BLaER1 treated with 17β-estradiol and CSF1 and Interleukin-3, amounts not matched to agents 10 nM and 100 nM (cell line): ENCODE results near the gene PLEKHM2.
A peak's percentile ranks its signal among the peaks of the same experiment; 100 is the strongest.

ENCODE experiments used
- H3K27ac ChIP-seq, 11 experiments: shearing (Covaris generic); formaldehyde crosslinking; 2 replicates each; pipeline ENCODE4 v1.8.1; 2022
- H3K27me3 ChIP-seq, 11 experiments: shearing (Covaris generic); formaldehyde crosslinking; 2 replicates each; pipeline ENCODE4 v1.8.1; 2022
- H3K36me3 ChIP-seq, 11 experiments: shearing (Covaris generic); formaldehyde crosslinking; 2 replicates each; pipeline ENCODE4 v1.8.1; 2022
- H3K4me1 ChIP-seq, 10 experiments: shearing (Covaris generic); formaldehyde crosslinking; 2 replicates each; pipeline ENCODE4 v1.8.1; 2022
- H3K4me2 ChIP-seq, 11 experiments: shearing (Covaris generic); formaldehyde crosslinking; 2 replicates each; pipeline ENCODE4 v1.8.1; 2022
- H3K4me3 ChIP-seq, 10 experiments: shearing (Covaris generic); formaldehyde crosslinking; 2 replicates each; pipeline ENCODE4 v1.8.1; 2022
- H3K9ac ChIP-seq, 11 experiments: shearing (Covaris generic); formaldehyde crosslinking; 2 replicates each; pipeline ENCODE4 v1.8.1; 2022
- H3K9me3 ChIP-seq, 11 experiments: shearing (Covaris generic); formaldehyde crosslinking; replicated peaks in 1 of 11; 2 replicates each; pipeline ENCODE4 v1.8.1; 2022
- H4K20me1 ChIP-seq, 11 experiments: shearing (Covaris generic); formaldehyde crosslinking; 2 replicates each; pipeline ENCODE4 v1.8.1; 2022
- Cebpa-rat ChIP-seq, 11 experiments: shearing (Covaris generic); IDR thresholded peaks; 2 replicates each; pipeline ENCODE4 v1.8.1; 2022

Gene PLEKHM2

DNA sequence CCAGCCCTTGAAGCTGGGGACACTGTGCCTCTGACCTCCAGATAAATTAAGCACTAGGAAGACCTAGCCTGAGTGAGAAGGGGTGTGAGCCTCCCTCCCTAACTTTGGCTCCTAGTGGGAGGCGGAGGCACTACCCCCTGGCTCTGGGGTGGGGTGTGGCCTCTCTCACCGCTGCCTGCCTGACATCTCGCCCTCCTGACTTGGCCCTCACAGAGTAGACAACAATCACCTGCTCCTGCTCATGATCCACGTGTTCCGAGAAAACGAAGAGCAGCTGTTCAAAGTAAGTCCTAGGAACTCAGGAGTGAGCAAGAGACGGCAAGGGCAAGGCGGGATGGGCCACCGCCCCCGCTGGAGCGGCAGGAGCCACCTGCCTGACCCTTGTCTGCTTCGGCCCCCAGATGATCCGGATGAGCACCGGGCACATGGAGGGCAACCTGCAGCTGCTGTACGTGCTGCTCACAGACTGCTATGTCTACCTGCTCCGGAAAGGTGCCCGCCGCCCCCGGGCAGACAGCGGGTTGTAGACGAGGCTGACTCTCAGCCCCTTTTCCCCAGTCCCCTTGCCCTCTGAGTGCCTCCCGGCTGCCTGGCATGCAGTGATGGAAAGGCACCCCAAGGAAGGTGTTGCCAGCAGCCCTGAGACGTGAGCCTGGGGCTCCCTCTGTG is 43.9 kb downstream of the PLEKHM2 start:
- Histone ChIP-seq H3K36me3 (peaks cover 88 to 99% (median 96%) of the 10 kb centered on the region in 11 experiments), H3K9me3 (no peaks in the 10 kb centered on the region), H3K9ac (peak overlapping the region in 2 of 11 experiments; percentile 15 to 54; a peak in 1 of 22 replicates), H3K27ac (no peak overlapping the region), H3K4me3 (no peak overlapping the region), H3K4me2 (peak overlapping the region in 4 of 11 experiments; percentile 36 to 47 (median 46); a peak in 5 of 22 replicates), H3K4me1 (peaks cover 0 to 21% (median 9%) of the 10 kb centered on the region in 10 experiments; a peak in 12 of 20 replicates), H4K20me1 (peaks cover 11 to 90% (median 47%) of the 10 kb centered on the region in 11 experiments; a peak in 19 of 22 replicates), H3K27me3 (no peaks in the 10 kb centered on the region)
- no peak for TF ChIP-seq Cebpa-rat (IDR thresholded peaks at IDR 0.05)

- Histone ChIP-seq H3K27ac (no peak overlapping the region), H3K36me3 (peaks cover 90 to 99% (median 96%) of the 10 kb centered on the region in 11 experiments), H3K9me3 (no peaks in the 10 kb centered on the region), H4K20me1 (peaks cover 11 to 93% (median 42%) of the 10 kb centered on the region in 11 experiments; a peak in 19 of 22 replicates), H3K4me3 (no peak overlapping the region), H3K4me1 (peaks cover 0 to 21% (median 9%) of the 10 kb centered on the region in 10 experiments; a peak in 13 of 20 replicates), H3K27me3 (no peaks in the 10 kb centered on the region), H3K9ac (peak overlapping the region in 2 of 11 experiments; percentile 26 to 54; a peak in 3 of 22 replicates), H3K4me2 (peak overlapping the region in 4 of 11 experiments; percentile 36 to 47 (median 46); a peak in 5 of 22 replicates)
- no peak for TF ChIP-seq Cebpa-rat (IDR thresholded peaks at IDR 0.05)
Observed at GRCh38 chr1:15728937-15729657, 45.0 kb downstream of the PLEKHM2 start.

DNA sequence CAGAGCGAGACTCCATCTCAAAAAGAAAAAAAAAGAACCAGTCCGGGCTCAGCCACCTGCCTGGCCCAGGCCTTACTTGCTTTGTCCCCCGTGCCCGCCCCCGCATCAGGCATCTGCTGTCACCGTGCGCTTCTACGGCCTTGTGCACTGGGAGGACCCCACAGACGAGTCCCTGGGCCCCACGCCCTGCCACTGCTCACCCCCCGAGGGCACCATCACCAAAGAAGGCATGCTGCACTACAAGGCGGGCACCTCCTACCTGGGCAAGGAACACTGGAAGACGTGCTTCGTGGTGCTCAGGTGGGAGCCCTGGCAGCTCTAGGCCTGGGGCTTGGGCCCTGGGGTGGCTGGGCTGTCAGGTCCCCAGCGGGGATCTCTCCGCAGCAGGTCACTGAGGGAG is 46.3 kb downstream of the PLEKHM2 start:
- peaks cover 88 to 99% (median 96%) of the 10 kb centered on the region in 11 experiments for H3K36me3 ChIP-seq

DNA sequence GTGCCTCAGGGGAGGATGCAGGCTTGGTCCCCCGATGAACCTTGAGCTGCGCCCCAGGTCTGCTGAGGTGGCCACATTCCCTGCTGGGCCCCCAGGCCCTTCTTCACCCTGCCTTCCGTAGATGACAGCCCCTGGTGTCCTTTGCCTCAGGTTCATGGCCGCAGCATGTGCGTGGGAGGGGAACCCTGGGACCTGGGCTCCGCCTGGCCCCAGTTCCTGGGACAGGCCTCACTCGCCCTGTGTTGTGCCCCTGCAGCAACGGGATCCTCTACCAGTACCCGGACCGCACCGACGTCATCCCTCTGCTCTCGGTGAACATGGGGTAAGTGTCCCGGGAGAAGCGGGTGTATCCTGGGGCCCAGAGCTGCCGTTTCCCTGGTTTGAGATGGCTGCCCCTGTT is 46.8 kb downstream of the PLEKHM2 start:
- peaks cover 83 to 95% (median 91%) of the 10 kb centered on the region in 11 experiments for H3K36me3 ChIP-seq
- H3K4me1 ChIP-seq, result peaks cover 0 to 23% (median 13%) of the 10 kb centered on the region in 10 experiments; a peak in 15 of 20 replicates
- no peak overlapping the region for H3K4me3 ChIP-seq
- no peak for TF ChIP-seq Cebpa-rat (IDR thresholded peaks at IDR 0.05)
- no peak overlapping the region for H3K9ac ChIP-seq
- no peaks in the 10 kb centered on the region for H3K9me3 ChIP-seq
- no peak overlapping the region for H3K4me2 ChIP-seq
- peaks cover 11 to 94% (median 40%) of the 10 kb centered on the region in 11 experiments; a peak in 19 of 22 replicates for H4K20me1 ChIP-seq
- no peak overlapping the region for H3K27ac ChIP-seq
- no peaks in the 10 kb centered on the region for H3K27me3 ChIP-seq

More for the DNA sequence above, 46.3 kb downstream of the PLEKHM2 start:
- Histone ChIP-seq H3K27me3 (no peaks in the 10 kb centered on the region), H3K4me1 (peaks cover 0 to 22% (median 11%) of the 10 kb centered on the region in 10 experiments; a peak in 15 of 20 replicates), H4K20me1 (peaks cover 11 to 94% (median 40%) of the 10 kb centered on the region in 11 experiments; a peak in 19 of 22 replicates), H3K9ac (no peak overlapping the region), H3K4me2 (no peak overlapping the region), H3K27ac (no peak overlapping the region), H3K4me3 (no peak overlapping the region), H3K9me3 (no peaks in the 10 kb centered on the region)
- no peak for TF ChIP-seq Cebpa-rat (IDR thresholded peaks at IDR 0.05)

GRCh38 chr1:15731735-15732685 is 47.9 kb downstream of the PLEKHM2 start:
- H3K4me3 ChIP-seq, result no peak overlapping the region
- H3K4me2 ChIP-seq, result no peak overlapping the region
- no peak for TF ChIP-seq Cebpa-rat (IDR thresholded peaks at IDR 0.05)
- peaks cover 0 to 23% (median 13%) of the 10 kb centered on the region in 10 experiments; a peak in 15 of 20 replicates for H3K4me1 ChIP-seq
- no peak overlapping the region for H3K27ac ChIP-seq
- H3K9me3 ChIP-seq, result no peaks in the 10 kb centered on the region
- H3K9ac ChIP-seq, result no peak overlapping the region
- no peaks in the 10 kb centered on the region for H3K27me3 ChIP-seq
- peaks cover 11 to 92% (median 44%) of the 10 kb centered on the region in 11 experiments; a peak in 19 of 22 replicates for H4K20me1 ChIP-seq
- peaks cover 72 to 84% (median 80%) of the 10 kb centered on the region in 11 experiments for H3K36me3 ChIP-seq

GRCh38 chr1:15732686-15733081 is 48.6 kb downstream of the PLEKHM2 start:
- TF ChIP-seq Cebpa-rat (IDR thresholded peaks at IDR 0.05), result no peak
- H3K36me3 ChIP-seq, result peaks cover 65 to 78% (median 73%) of the 10 kb centered on the region in 11 experiments
- H3K27ac ChIP-seq, result no peak overlapping the region

GRCh38 chr1:15733218-15733725 is 49.2 kb downstream of the PLEKHM2 start:
- no peak overlapping the region for H3K27ac ChIP-seq
- no peak for TF ChIP-seq Cebpa-rat (IDR thresholded peaks at IDR 0.05)
- H3K27me3 ChIP-seq, result no peaks in the 10 kb centered on the region
- no peak overlapping the region for H3K4me3 ChIP-seq
- H4K20me1 ChIP-seq, result peaks cover 8 to 90% (median 36%) of the 10 kb centered on the region in 11 experiments; a peak in 18 of 22 replicates
- no peak overlapping the region; a peak in 1 of 22 replicates for H3K9ac ChIP-seq
- peaks cover 59 to 72% (median 67%) of the 10 kb centered on the region in 11 experiments for H3K36me3 ChIP-seq
- H3K4me1 ChIP-seq, result peaks cover 1 to 21% (median 14%) of the 10 kb centered on the region in 10 experiments; a peak in 15 of 20 replicates
- H3K9me3 ChIP-seq, result no peaks in the 10 kb centered on the region
- no peak overlapping the region for H3K4me2 ChIP-seq

More at GRCh38 chr1:15732686-15733081, 48.6 kb downstream of the PLEKHM2 start:
- Histone ChIP-seq H3K9ac (no peak overlapping the region; a peak in 1 of 22 replicates), H3K4me1 (peaks cover 0 to 21% (median 13%) of the 10 kb centered on the region in 10 experiments; a peak in 15 of 20 replicates), H3K9me3 (no peaks in the 10 kb centered on the region), H3K4me3 (no peak overlapping the region), H3K4me2 (no peak overlapping the region), H4K20me1 (peaks cover 11 to 90% (median 42%) of the 10 kb centered on the region in 11 experiments; a peak in 19 of 22 replicates), H3K27me3 (no peaks in the 10 kb centered on the region)

DNA sequence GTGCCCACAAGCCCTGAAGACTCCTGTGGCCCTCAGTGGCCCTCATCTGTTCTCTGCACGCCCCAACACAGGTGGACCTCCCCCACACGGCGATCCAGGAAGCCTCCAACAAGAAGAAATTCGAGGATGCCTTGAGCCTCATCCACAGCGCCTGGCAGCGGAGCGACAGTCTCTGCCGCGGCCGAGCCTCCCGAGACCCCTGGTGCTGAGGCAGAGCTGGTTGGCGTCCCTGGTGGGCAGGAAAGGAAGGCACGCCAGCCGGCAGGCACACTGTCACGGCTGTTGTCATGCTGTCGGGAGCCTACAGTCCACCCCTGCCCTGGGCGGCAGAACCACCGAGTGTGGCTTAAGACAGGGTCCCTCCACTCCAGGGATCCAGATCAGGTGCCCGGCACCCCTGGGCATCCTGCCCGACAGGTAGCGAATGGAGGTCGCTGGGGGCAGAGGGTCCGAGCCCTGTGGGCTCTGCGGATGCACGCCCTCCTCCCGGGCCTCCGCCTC is 49.7 kb downstream of the PLEKHM2 start:
- no peak overlapping the region for H3K4me2 ChIP-seq
- H3K36me3 ChIP-seq, result peaks cover 54 to 67% (median 62%) of the 10 kb centered on the region in 11 experiments
- no peaks in the 10 kb centered on the region for H3K27me3 ChIP-seq
- H3K4me3 ChIP-seq, result no peak overlapping the region
- TF ChIP-seq Cebpa-rat (IDR thresholded peaks at IDR 0.05), result no peak
- no peak overlapping the region for H3K9ac ChIP-seq
- peaks cover 6 to 20% (median 15%) of the 10 kb centered on the region in 10 experiments; a peak in 15 of 20 replicates for H3K4me1 ChIP-seq
- H3K27ac ChIP-seq, result no peak overlapping the region
- H3K9me3 ChIP-seq, result no peaks in the 10 kb centered on the region
- H4K20me1 ChIP-seq, result peaks cover 3 to 90% (median 32%) of the 10 kb centered on the region in 11 experiments; a peak in 18 of 22 replicates
